ENCODE results near the gene PROM2. TPM values are rescaled to one million over a fixed set of nuclear protein-coding genes. Genes with fewer than 3 reads are reported as not detected.

PROM2 gene
- total RNA-seq, 1 donor from 2014 or later, result 0.39 TPM

- DNase-seq (ENCODE audit: low spot score), result no peak
These were observed 46.9 kb downstream of the PROM2 start for GRCh38 chr2:95320986-95321767.

GRCh38 chr2:95323347-95324155 is 49.3 kb downstream of the PROM2 start:
- no peak for DNase-seq (ENCODE audit: low spot score)

- DNase-seq (ENCODE audit: low spot score), result no peak
These were observed 50.8 kb downstream of the PROM2 start for GRCh38 chr2:95325026-95325425.

GRCh38 chr2:95325590-95326432 is 51.6 kb downstream of the PROM2 start:
- DNase-seq (ENCODE audit: low spot score), result no peak

- no peak for DNase-seq (ENCODE audit: low spot score)
These were observed 52.3 kb downstream of the PROM2 start for GRCh38 chr2:95326433-95327140.

GRCh38 chr2:95327861-95328260 is 53.6 kb downstream of the PROM2 start:
- DNase-seq (ENCODE audit: low spot score), result no peak

- no peak for DNase-seq (ENCODE audit: low spot score)
These were observed 54.3 kb downstream of the PROM2 start for GRCh38 chr2:95328358-95329125.

- DNase-seq (ENCODE audit: low spot score), result no peak
These were observed 55.2 kb downstream of the PROM2 start for GRCh38 chr2:95329401-95329800.

- no peak for DNase-seq (ENCODE audit: low spot score)
These were observed 55.9 kb downstream of the PROM2 start for GRCh38 chr2:95329891-95330793.

GRCh38 chr2:95330794-95331338 is 56.6 kb downstream of the PROM2 start:
- DNase-seq (ENCODE audit: low spot score), result no peak

GRCh38 chr2:95331606-95332005 is 57.4 kb downstream of the PROM2 start:
- no peak for DNase-seq (ENCODE audit: low spot score)

- DNase-seq (ENCODE audit: low spot score), result no peak
These were observed 57.8 kb downstream of the PROM2 start for GRCh38 chr2:95332036-95332435.

- no peak for DNase-seq (ENCODE audit: low spot score)
These were observed 58.8 kb downstream of the PROM2 start for GRCh38 chr2:95333056-95333455.

- DNase-seq (ENCODE audit: low spot score), result no peak
These were observed 59.7 kb downstream of the PROM2 start for GRCh38 chr2:95333888-95334338.

GRCh38 chr2:95334916-95335641 is 60.8 kb downstream of the PROM2 start:
- DNase-seq (ENCODE audit: low spot score), result no peak

GRCh38 chr2:95336406-95336805 is 62.2 kb downstream of the PROM2 start:
- DNase-seq (ENCODE audit: low spot score), result no peak

GRCh38 chr2:95337829-95338228 is 63.6 kb downstream of the PROM2 start:
- no peak for DNase-seq (ENCODE audit: low spot score)

Data from mesenteric fat pad (tissue), 1 donor.